GM19328 (cell line): Measurements from ENCODE around the gene CFAP68.
A peak's percentile ranks its signal among the peaks of the same experiment; 100 is the strongest.

ENCODE experiments used
- ATAC-seq: cut with Tn5 transposase; IDR thresholded peaks from one replicate; pipeline ENCODE4 v1.9.1; 2021; ENCODE audit warnings: mild to moderate bottlenecking, moderate library complexity; ENCODE audit not compliant: unreplicated experiment

CFAP68 gene

GRCh38 chr11:111878849-111879636, at the start of gene CFAP68, which contains the start of gene FDXACB1:
Gene CFAP68 (plus strand): TSS chr11:111879541. CDS start chr11:111879561, 20 bp downstream.
Gene FDXACB1 (minus strand): TSS chr11:111879165. CDS start chr11:111879132, 33 bp downstream.
- peak; percentile 88 for ATAC-seq

GRCh38 chr11:111833524-111833923, 45.8 kb upstream of the CFAP68 start:
- ATAC-seq: no peak

GRCh38 chr11:111834432-111835163, 44.7 kb upstream of the CFAP68 start:
- no peak for ATAC-seq

- ATAC-seq: no peak
Observed at GRCh38 chr11:111835665-111836064, 43.7 kb upstream of the CFAP68 start.

- no peak for ATAC-seq
Observed at GRCh38 chr11:111836162-111836561, 43.2 kb upstream of the CFAP68 start.

- ATAC-seq: no peak
Observed at GRCh38 chr11:111836721-111837120, 42.6 kb upstream of the CFAP68 start.

GRCh38 chr11:111837366-111837891, 41.9 kb upstream of the CFAP68 start:
- ATAC-seq: no peak

- no peak for ATAC-seq
Observed at GRCh38 chr11:111838054-111838453, 41.3 kb upstream of the CFAP68 start.

GRCh38 chr11:111840143-111840542, 39.2 kb upstream of the CFAP68 start:
- no peak for ATAC-seq

GRCh38 chr11:111841370-111842053, 37.8 kb upstream of the CFAP68 start:
- peak; percentile 71 for ATAC-seq

- no peak for ATAC-seq
Observed at GRCh38 chr11:111843661-111844060, 35.7 kb upstream of the CFAP68 start.

GRCh38 chr11:111845276-111846028, 33.9 kb upstream of the CFAP68 start:
- no peak for ATAC-seq

- ATAC-seq: no peak
Observed at GRCh38 chr11:111846063-111846462, 33.3 kb upstream of the CFAP68 start.

GRCh38 chr11:111846636-111847035, 32.7 kb upstream of the CFAP68 start:
- ATAC-seq: no peak

GRCh38 chr11:111849631-111850030, 29.7 kb upstream of the CFAP68 start:
- no peak for ATAC-seq

- no peak for ATAC-seq
Observed at GRCh38 chr11:111851067-111851466, 28.3 kb upstream of the CFAP68 start.

- no peak for ATAC-seq
Observed at GRCh38 chr11:111851636-111852035, 27.7 kb upstream of the CFAP68 start.

- ATAC-seq: no peak
Observed at GRCh38 chr11:111852103-111852502, 27.2 kb upstream of the CFAP68 start.

- ATAC-seq: no peak
Observed at GRCh38 chr11:111855506-111855905, 23.8 kb upstream of the CFAP68 start.

GRCh38 chr11:111860257-111860656, 19.1 kb upstream of the CFAP68 start:
- ATAC-seq: no peak
